HepG2 (cell line): ENCODE data around the gene TTLL1. TPM values are rescaled to one million over a fixed set of nuclear protein-coding genes. Genes with fewer than 3 reads are reported as not detected.

Source experiments
- CEBPG ChIP-seq: IDR thresholded peaks from 2 replicates; pipeline ENCODE4 v1.6.1; 2016
- ETS1 ChIP-seq: sonication (generic); formaldehyde crosslinking; IDR thresholded peaks from 2 replicates; pipeline ENCODE4 v1.4.0; 2020; ENCODE audit warnings: missing genetic modification reagents
- FOXA3 ChIP-seq: IDR thresholded peaks from 2 replicates; pipeline ENCODE4 v1.6.1; 2016; ENCODE audit warnings: missing genetic modification reagents, missing compliant biosample characterization
- FOXK2 ChIP-seq: fragments of 450-650 bp; IDR thresholded peaks from 2 replicates; pipeline ENCODE4 v1.6.1; 2016
- FOXP4 ChIP-seq: sonication (generic); formaldehyde crosslinking; IDR thresholded peaks from 2 replicates; pipeline ENCODE4 v1.4.0; 2020; ENCODE audit warnings: missing genetic modification reagents
- IKZF4 ChIP-seq: sonication (generic); formaldehyde crosslinking; IDR thresholded peaks from 2 replicates; pipeline ENCODE4 v1.5.1; 2020; ENCODE audit warnings: borderline replicate concordance, mild to moderate bottlenecking, low read depth, missing genetic modification reagents; ENCODE audit errors: not compliant biosample characterization
- KAT7 ChIP-seq: IDR thresholded peaks from 2 replicates; pipeline ENCODE4 v1.6.1; 2018; ENCODE audit warnings: borderline replicate concordance, missing compliant biosample characterization
- KLF15 ChIP-seq: sonication (generic); formaldehyde crosslinking; IDR thresholded peaks from 2 replicates; pipeline ENCODE4 v1.8.1; 2023; ENCODE audit warnings: borderline replicate concordance, mild to moderate bottlenecking, inconsistent platforms, missing genetic modification reagents, mixed read lengths
- KMT2A ChIP-seq: sonication (generic); formaldehyde crosslinking; IDR thresholded peaks from 2 replicates; pipeline ENCODE4 v1.4.0; 2020; ENCODE audit warnings: missing genetic modification reagents
- LCORL ChIP-seq, 2 experiments: fragments of 450-650 bp in 1 of 2; sonication (generic) in 1 of 2; formaldehyde crosslinking in 1 of 2; IDR thresholded peaks; 2 replicates each; pipeline versions ENCODE4 v1.5.0 to v1.6.1; 2017 to 2020; ENCODE audit warnings: antibody characterized with exemption in 1 of 2, missing genetic modification reagents in 1 of 2
- MLX ChIP-seq: IDR thresholded peaks from 2 replicates; pipeline ENCODE4 v1.6.1; 2016
- NFKB2 ChIP-seq: sonication (generic); formaldehyde crosslinking; IDR thresholded peaks from 2 replicates; pipeline ENCODE4 v1.4.0; 2020; ENCODE audit warnings: missing genetic modification reagents, borderline replicate concordance
- PHF8 ChIP-seq: sonication (generic); formaldehyde crosslinking; IDR thresholded peaks from 2 replicates; pipeline ENCODE4 v1.5.0; 2020; ENCODE audit warnings: missing genetic modification reagents
- SMAD9 ChIP-seq: sonication (generic); formaldehyde crosslinking; IDR thresholded peaks from 2 replicates; pipeline ENCODE4 v1.5.1; 2020; ENCODE audit warnings: mild to moderate bottlenecking, missing genetic modification reagents
- SOX13 ChIP-seq, 3 experiments: fragments of 450-650 bp in 1 of 3; sonication (generic) in 1 of 3; formaldehyde crosslinking in 1 of 3; IDR thresholded peaks in 2 of 3; conservative IDR thresholded peaks in 1 of 3; 2 replicates each; pipeline versions ENCODE4 v1.5.0 to v1.6.1; 2016 to 2020; ENCODE audit warnings: antibody characterized with exemption in 1 of 3, mild to moderate bottlenecking in 1 of 3, missing compliant biosample characterization in 1 of 3, missing genetic modification reagents in 1 of 3, moderate library complexity in 1 of 3
- TARDBP ChIP-seq: sonication (generic); formaldehyde crosslinking; IDR thresholded peaks from 2 replicates; pipeline ENCODE4 v1.8.0; 2022; ENCODE audit warnings: mild to moderate bottlenecking, missing genetic modification reagents
- YEATS2 ChIP-seq: sonication (generic); formaldehyde crosslinking; IDR thresholded peaks from 2 replicates; pipeline ENCODE4 v1.4.0; 2020; ENCODE audit warnings: missing genetic modification reagents, borderline replicate concordance
- ZBTB42 ChIP-seq: sonication (generic); formaldehyde crosslinking; IDR thresholded peaks from 2 replicates; pipeline ENCODE4 v1.5.0; 2020; ENCODE audit warnings: mild to moderate bottlenecking, missing genetic modification reagents
- ZBTB44 ChIP-seq: sonication (generic); formaldehyde crosslinking; IDR thresholded peaks from 2 replicates; pipeline ENCODE4 v1.4.0; 2020; ENCODE audit warnings: missing genetic modification reagents
- ZGPAT ChIP-seq: IDR thresholded peaks from 2 replicates; pipeline ENCODE4 v1.6.1; 2016; ENCODE audit warnings: mild to moderate bottlenecking
- ZNF292 ChIP-seq: sonication (generic); formaldehyde crosslinking; IDR thresholded peaks from 2 replicates; pipeline ENCODE4 v1.8.1; 2022; ENCODE audit warnings: mild to moderate bottlenecking, low read depth, missing genetic modification reagents, borderline replicate concordance
- ZNF446 ChIP-seq: sonication (generic); formaldehyde crosslinking; IDR thresholded peaks from 2 replicates; pipeline ENCODE4 v1.5.0; 2020; ENCODE audit warnings: mild to moderate bottlenecking, missing genetic modification reagents
- ZNF776 ChIP-seq: sonication (generic); formaldehyde crosslinking; IDR thresholded peaks from 2 replicates; pipeline ENCODE4 v1.4.0; 2020; ENCODE audit warnings: mild to moderate bottlenecking, missing genetic modification reagents
- polyA plus RNA-seq, 8 experiments: library from polyadenylated mRNA; depleted of rRNA in 3 of 8; stranded (reverse) in 7 of 8; unstranded in 1 of 8; fragments of >200 nt; fragmentation: Illumina TruSeq in 4 of 8; extraction: Trizol in 4 of 8; gene quantifications; 2 replicates each; pipeline versions ENCODE4 v1.2.1 to v1.2.3, GENCODE V29; 2011 to 2016; ENCODE audit warnings: low read depth in 4 of 8, missing spikeins in 1 of 8, mixed read lengths in 1 of 8; ENCODE audit not compliant: insufficient read depth in 1 of 8
- total RNA-seq, 5 experiments: library from RNA; depleted of rRNA; stranded (reverse); fragments of >200 nt; fragmentation: Illumina TruSeq; extraction: Trizol; gene quantifications; 2 replicates each; pipeline ENCODE4 v1.2.3, GENCODE V29; 2016; ENCODE audit warnings: low read depth in 1 of 5

The TTLL1 gene
- total and polyA plus RNA-seq, 2 of the 13 experiments (the other 11 are each of a cell fraction or from before 2014, with no cell fraction given) = 1.6 to 5.3 TPM

- TF ChIP-seq TARDBP (CRISPR knock-in tag) (peak; percentile 20; the same call in 1 of the 2 replicates), SMAD9 (no peak), LCORL (IDR thresholded peaks at IDR 0.05) (no peak), LCORL (CRISPR knock-in tag; IDR thresholded peaks at IDR 0.05) (peak; percentile 90), SOX13 (IDR thresholded peaks at IDR 0.05) (no peak), SOX13 (CRISPR knock-in tag; conservative IDR thresholded peaks at IDR 0.05 in 1 of 2, IDR thresholded peaks at IDR 0.05 in 1 of 2) (peak in 1 of 2 experiments; percentile 76; a peak in 2 of 4 replicates), KAT7 (CRISPR knock-in tag) (no peak), KMT2A (CRISPR knock-in tag) (no peak), ZBTB42 (CRISPR knock-in tag) (no peak), YEATS2 (CRISPR knock-in tag) (no peak), FOXK2 (0 out of 2 replicates have a peak, but pooled peaks have one; percentile 42), ZNF776 (no peak), NFKB2 (no peak), ETS1 (CRISPR knock-in tag) (no peak), FOXA3 (CRISPR knock-in tag) (peak; percentile 84), ZNF292 (CRISPR knock-in tag) (no peak), CEBPG (CRISPR knock-in tag) (no peak), ZBTB44 (CRISPR knock-in tag) (no peak), ZNF446 (CRISPR knock-in tag) (no peak), MLX (CRISPR knock-in tag) (no peak), IKZF4 (CRISPR knock-in tag) (no peak), PHF8 (CRISPR knock-in tag) (no peak), KLF15 (CRISPR knock-in tag) (no peak), FOXP4 (CRISPR knock-in tag) (0 out of 2 replicates have a peak, but pooled peaks have one; percentile 37), ZGPAT (CRISPR knock-in tag) (peak; percentile 38; the same call in 1 of the 2 replicates)
These were observed 41.6 kb downstream of the TTLL1 start (continued) for GRCh38 chr22:43047605-43048004.
